ENCODE results near the gene RNF150.

- TF ChIP-seq CTCF (IDR thresholded peaks at IDR 0.05) (no peak), EP300 (IDR thresholded peaks at IDR 0.05) (no peak)
These were observed 228.4 kb downstream of the RNF150 start for GRCh38 chr4:140904904-140905303.
